KMS-11 (cell line): ENCODE measurements around the gene PTPRK.

Experiments used
- H2AFZ ChIP-seq: fragments of 200-600 bp; sonication (generic); 2 replicates; pipeline ENCODE4 v1.6.1; 2016; ENCODE audit warnings: antibody characterized with exemption, mixed run types, low read depth
- H3K27ac ChIP-seq: fragments of 200-600 bp; sonication (generic); 2 replicates; pipeline ENCODE4 v1.6.1; 2016; ENCODE audit warnings: mild to moderate bottlenecking, mixed run types
- H3K27me3 ChIP-seq: fragments of 200-600 bp; sonication (generic); 2 replicates; pipeline ENCODE4 v1.6.1; 2017; ENCODE audit warnings: mild to moderate bottlenecking, low read depth, mixed run types, moderate library complexity; ENCODE audit not compliant: insufficient read depth
- H3K36me3 ChIP-seq: fragments of 200-600 bp; sonication (generic); 2 replicates; pipeline ENCODE4 v1.6.1; 2017; ENCODE audit warnings: mild to moderate bottlenecking, mixed run types; ENCODE audit not compliant: insufficient read depth
- H3K4me1 ChIP-seq: fragments of 200-600 bp; sonication (generic); 2 replicates; pipeline ENCODE4 v1.6.1; 2016; ENCODE audit warnings: mild to moderate bottlenecking, low read depth, mixed run types; ENCODE audit not compliant: poor library complexity, severe bottlenecking
- H3K4me2 ChIP-seq: fragments of 200-600 bp; sonication (generic); 2 replicates; pipeline ENCODE4 v1.7.0; 2016; ENCODE audit warnings: mild to moderate bottlenecking, mixed run types
- H3K4me3 ChIP-seq: fragments of 200-600 bp; sonication (generic); IDR thresholded peaks from 2 replicates; pipeline ENCODE4 v1.6.1; 2017; ENCODE audit warnings: low read depth, low read length, mixed read lengths; ENCODE audit not compliant: insufficient read depth
- H3K79me2 ChIP-seq: fragments of 200-600 bp; sonication (generic); 2 replicates; pipeline ENCODE4 v1.6.1; 2016; ENCODE audit warnings: low read depth, mixed run types; ENCODE audit not compliant: insufficient read depth
- H3K9ac ChIP-seq: fragments of 200-600 bp; sonication (generic); 2 replicates; pipeline ENCODE4 v1.6.1; 2016; ENCODE audit warnings: mild to moderate bottlenecking, mixed run types
- H4K20me1 ChIP-seq: fragments of 200-600 bp; sonication (generic); 2 replicates; pipeline ENCODE4 v1.6.1; 2016; ENCODE audit warnings: mild to moderate bottlenecking, mixed run types; ENCODE audit not compliant: insufficient read depth
- CTCF ChIP-seq: fragments of 200-600 bp; sonication (generic); conservative IDR thresholded peaks from 2 replicates; pipeline ENCODE4 v1.6.1; 2017; ENCODE audit warnings: low read depth, mild to moderate bottlenecking, antibody characterized with exemption, low read length, moderate library complexity, mixed read lengths

PTPRK gene

GRCh38 chr6:128167552-128167951 lies 352.8 kb downstream of the PTPRK start:
- no peak overlapping the region for H3K4me2 ChIP-seq
- no peak overlapping the region for H2AFZ ChIP-seq
- no peak overlapping the region for H3K9ac ChIP-seq
- no peaks in the 10 kb centered on the region for H3K79me2 ChIP-seq
- no peak for TF ChIP-seq CTCF
- H4K20me1 ChIP-seq, result no peaks in the 10 kb centered on the region
- no peaks in the 10 kb centered on the region for H3K36me3 ChIP-seq
- H3K27ac ChIP-seq, result no peak overlapping the region
- H3K27me3 ChIP-seq, result no peaks in the 10 kb centered on the region
- no peak overlapping the region for H3K4me3 ChIP-seq
- H3K4me1 ChIP-seq, result no peaks in the 10 kb centered on the region

- H3K27me3 ChIP-seq, result no peaks in the 10 kb centered on the region
- no peak for TF ChIP-seq CTCF
- H2AFZ ChIP-seq, result no peak overlapping the region
- no peaks in the 10 kb centered on the region for H3K36me3 ChIP-seq
- H3K27ac ChIP-seq, result no peak overlapping the region
- no peak overlapping the region for H3K4me3 ChIP-seq
- no peak overlapping the region for H3K4me2 ChIP-seq
- H3K79me2 ChIP-seq, result no peaks in the 10 kb centered on the region
- H3K9ac ChIP-seq, result no peak overlapping the region
- H4K20me1 ChIP-seq, result no peaks in the 10 kb centered on the region
- no peaks in the 10 kb centered on the region for H3K4me1 ChIP-seq
Observed at GRCh38 chr6:128164254-128164653, 356.1 kb downstream of the PTPRK start.

GRCh38 chr6:128162423-128162822 lies 358.0 kb downstream of the PTPRK start:
- H2AFZ ChIP-seq, result no peak overlapping the region
- H4K20me1 ChIP-seq, result no peaks in the 10 kb centered on the region
- no peaks in the 10 kb centered on the region for H3K79me2 ChIP-seq
- no peak for TF ChIP-seq CTCF
- H3K4me1 ChIP-seq, result no peaks in the 10 kb centered on the region
- no peak overlapping the region for H3K4me2 ChIP-seq
- H3K27ac ChIP-seq, result no peak overlapping the region
- no peak overlapping the region for H3K4me3 ChIP-seq
- H3K9ac ChIP-seq, result no peak overlapping the region
- H3K36me3 ChIP-seq, result no peaks in the 10 kb centered on the region
- no peaks in the 10 kb centered on the region for H3K27me3 ChIP-seq

GRCh38 chr6:128161839-128162238 lies 358.6 kb downstream of the PTPRK start:
- TF ChIP-seq CTCF, result no peak
- H2AFZ ChIP-seq, result no peak overlapping the region
- H3K27ac ChIP-seq, result no peak overlapping the region
- no peak overlapping the region for H3K4me3 ChIP-seq
- H3K79me2 ChIP-seq, result no peaks in the 10 kb centered on the region
- H3K9ac ChIP-seq, result no peak overlapping the region
- H4K20me1 ChIP-seq, result no peaks in the 10 kb centered on the region
- H3K36me3 ChIP-seq, result no peaks in the 10 kb centered on the region
- no peaks in the 10 kb centered on the region for H3K4me1 ChIP-seq
- H3K4me2 ChIP-seq, result no peak overlapping the region
- no peaks in the 10 kb centered on the region for H3K27me3 ChIP-seq

- H3K9ac ChIP-seq, result no peak overlapping the region
- H3K36me3 ChIP-seq, result no peaks in the 10 kb centered on the region
- H3K4me2 ChIP-seq, result no peak overlapping the region
- no peaks in the 10 kb centered on the region for H3K27me3 ChIP-seq
- H3K4me1 ChIP-seq, result no peaks in the 10 kb centered on the region
- H3K4me3 ChIP-seq, result no peak overlapping the region
- H4K20me1 ChIP-seq, result no peaks in the 10 kb centered on the region
- H3K79me2 ChIP-seq, result no peaks in the 10 kb centered on the region
- no peak for TF ChIP-seq CTCF
- no peak overlapping the region for H3K27ac ChIP-seq
- no peak overlapping the region for H2AFZ ChIP-seq
Observed at GRCh38 chr6:128161263-128161662, 359.1 kb downstream of the PTPRK start.
